Right ventricle myocardium inferior (tissue), 1 donor: ENCODE measurements around the gene ZNF579. TPM values are rescaled to one million over a fixed set of nuclear protein-coding genes. Genes with fewer than 3 reads are reported as not detected.

Experiments used
- ATAC-seq: fragments of 200-7000 bp; cut with Tn5 transposase; one replicate; pipeline ENCODE4 v1.9.1; 2020; ENCODE audit warnings: mild to moderate bottlenecking, moderate library complexity
- DNase-seq: peaks from one replicate; pipeline ENCODE4 v3.0.0; 2021; ENCODE audit errors: missing footprints
- intact Hi-C: fragments of 100-400 bp; cut with DNase I; formaldehyde crosslinking; loops from one replicate; pipeline ENCODE4 v1.11.0; 2022
- long read RNA-seq: library from polyadenylated mRNA; unstranded; transcript quantifications from one replicate; pipeline ENCODE4 v2.0.0, GENCODE V29; 2021
- total RNA-seq: library from RNA; stranded (reverse); fragmentation: NEBNext Ultra II Directional; extraction: Animal tissue kit (Norgen Biotek cat#: 25700); gene quantifications from one replicate; pipeline ENCODE4 v1.2.1, GENCODE V29; 2021
- donor health status: DM: no; HTN: yes; CAD: no; lungs with severe emphysema.

ZNF579 gene
- 13.1 TPM for total RNA-seq
- long read RNA-seq, transcript ZNF579-201 (2 exons, 2,899 nt), result major isoform, 8 of 12 reads
- long read RNA-seq, partial matches to known transcripts, result 0 of 12 reads
- long read RNA-seq, other reads (novel, unspliced or antisense), result 4 of 12 reads

- ATAC-seq (peak; percentile 84), DNase-seq (peak; percentile 85)
- intact Hi-C loops, result loop anchor here (2.0 to 5.0 kb wide), 3 partner anchors 18 to 63 kb away; partner anchors contain the start of genes FIZ1 and SBK3
Observed at GRCh38 chr19:55580628-55581144, at the start of gene ZNF579. ZNF579 (minus strand) TSS chr19:55580848; CDS start chr19:55579639, 1,209 bp downstream.

GRCh38 chr19:55626350-55626749, 45.7 kb upstream of the ZNF579 start:
- intact Hi-C loops, result loop anchor here (10.0 kb wide), 1 partner anchor 482 kb away; the partner anchor contains the start of gene TNNT1

GRCh38 chr19:55625004-55625326, 44.3 kb upstream of the ZNF579 start:
- DNase-seq, result no peak
- intact Hi-C loops, result loop anchor here (10.0 kb wide), 1 partner anchor 480 kb away; the partner anchor contains the start of gene TNNT1
- ATAC-seq, result no peak

More at GRCh38 chr19:55626350-55626749, 45.7 kb upstream of the ZNF579 start:
- DNase-seq, result no peak
- ATAC-seq, result no peak

GRCh38 chr19:55624109-55625003, 43.7 kb upstream of the ZNF579 start, which contains the start of gene ZNF784:
ZNF784 (minus strand) TSS chr19:55624566; CDS start chr19:55624561, 5 bp downstream.
- DNase-seq, result peak; percentile 98
- intact Hi-C loops, result loop anchor here (10.0 kb wide), 1 partner anchor 480 kb away; the partner anchor contains the start of gene TNNT1
- ATAC-seq, result peak; percentile 93

GRCh38 chr19:55623561-55623960, 42.9 kb upstream of the ZNF579 start:
- ATAC-seq (no peak), DNase-seq (no peak)
- intact Hi-C loops, result loop anchor here (10.0 kb wide), 1 partner anchor 479 kb away; the partner anchor contains the start of gene TNNT1

GRCh38 chr19:55623130-55623529, 42.5 kb upstream of the ZNF579 start:
- ATAC-seq (no peak), DNase-seq (no peak)
- intact Hi-C loops, result loop anchor here (10.0 kb wide), 1 partner anchor 478 kb away; the partner anchor contains the start of gene TNNT1

- intact Hi-C loops, result loop anchor here (10.0 kb wide), 1 partner anchor 478 kb away; the partner anchor contains the start of gene TNNT1
- no peak for DNase-seq
Observed at GRCh38 chr19:55622242-55622969, 41.8 kb upstream of the ZNF579 start.

GRCh38 chr19:55621673-55622231, 41.1 kb upstream of the ZNF579 start:
- ATAC-seq, result no peak
- intact Hi-C loops, result loop anchor here (10.0 kb wide), 1 partner anchor 477 kb away; the partner anchor contains the start of gene TNNT1
- no peak for DNase-seq

More at GRCh38 chr19:55622242-55622969, 41.8 kb upstream of the ZNF579 start:
- ATAC-seq, result no peak

- ATAC-seq (no peak), DNase-seq (no peak)
- intact Hi-C loops, result loop anchor here (10.0 kb wide), 1 partner anchor 476 kb away; the partner anchor contains the start of gene TNNT1
Observed at GRCh38 chr19:55621205-55621672, 40.6 kb upstream of the ZNF579 start.

- intact Hi-C loops, result loop anchor here (10.0 kb wide), 1 partner anchor 476 kb away; the partner anchor contains the start of gene TNNT1
- DNase-seq (no peak), ATAC-seq (no peak)
Observed at GRCh38 chr19:55620410-55621204, 40.0 kb upstream of the ZNF579 start.

- intact Hi-C loops, result no loop called here
- ATAC-seq (no peak), DNase-seq (no peak)
Observed at GRCh38 chr19:55619286-55619685, 38.6 kb upstream of the ZNF579 start.

- ATAC-seq, result no peak
- intact Hi-C loops, result no loop called here
Observed at GRCh38 chr19:55618426-55618825, 37.8 kb upstream of the ZNF579 start.

GRCh38 chr19:55617426-55617825, 36.8 kb upstream of the ZNF579 start:
- intact Hi-C loops, result no loop called here
- no peak for ATAC-seq
- no peak for DNase-seq

More at GRCh38 chr19:55618426-55618825, 37.8 kb upstream of the ZNF579 start:
- no peak for DNase-seq

GRCh38 chr19:55616395-55616875, 35.8 kb upstream of the ZNF579 start:
- no peak for ATAC-seq
- intact Hi-C loops, result no loop called here
- no peak for DNase-seq

GRCh38 chr19:55615543-55616394, 35.1 kb upstream of the ZNF579 start:
- DNase-seq (no peak), ATAC-seq (no peak)
- intact Hi-C loops, result no loop called here
